OCI-LY1 (cell line): ENCODE measurements around the gene MYG1.

Source experiments
- H2AFZ ChIP-seq: fragments of 200-600 bp; sonication (generic), shearing (Covaris generic); 2 replicates; pipeline ENCODE4 v1.6.0; 2014; ENCODE audit warnings: antibody characterized with exemption, mild to moderate bottlenecking, low read length
- H3F3A ChIP-seq: fragments of 200-600 bp; sonication (generic), shearing (Covaris generic); 2 replicates; pipeline ENCODE4 v1.6.0; 2014; ENCODE audit warnings: mild to moderate bottlenecking, antibody characterized with exemption, low read length, moderate library complexity; ENCODE audit not compliant: insufficient read depth
- H3K27ac ChIP-seq: fragments of 200-600 bp; sonication (generic); 2 replicates; pipeline ENCODE4 v1.5.1; 2014; ENCODE audit warnings: low read length, mixed run types, mild to moderate bottlenecking, low read depth; ENCODE audit not compliant: poor library complexity, severe bottlenecking
- H3K27me3 ChIP-seq: fragments of 200-600 bp; sonication (generic); 2 replicates; pipeline ENCODE4 v1.6.0; 2014; ENCODE audit warnings: antibody characterized with exemption, mild to moderate bottlenecking, low read length, moderate library complexity; ENCODE audit not compliant: insufficient read depth
- H3K36me3 ChIP-seq: fragments of 200-600 bp; sonication (generic); 2 replicates; pipeline ENCODE4 v1.6.1; 2014; ENCODE audit warnings: mild to moderate bottlenecking, antibody characterized with exemption, low read length, moderate library complexity, mixed read lengths; ENCODE audit not compliant: insufficient read depth
- H3K4me1 ChIP-seq: fragments of 200-600 bp; sonication (generic); 2 replicates; pipeline ENCODE4 v1.5.1; 2014; ENCODE audit warnings: mild to moderate bottlenecking, low read length, moderate library complexity; ENCODE audit not compliant: insufficient read depth, severe bottlenecking
- H3K4me2 ChIP-seq: fragments of 200-600 bp; sonication (generic), shearing (Covaris generic); 2 replicates; pipeline ENCODE4 v1.6.1; 2014; ENCODE audit warnings: low read length
- H3K4me3 ChIP-seq: fragments of 200-600 bp; sonication (generic); 2 replicates; pipeline ENCODE4 v1.5.1; 2014; ENCODE audit warnings: low read length, low read depth, mild to moderate bottlenecking, mixed read lengths; ENCODE audit not compliant: poor library complexity, severe bottlenecking
- H3K79me2 ChIP-seq: fragments of 200-600 bp; shearing (Covaris generic); 2 replicates; pipeline ENCODE4 v1.6.1; 2016; ENCODE audit warnings: mixed run types, low read length, mixed read lengths; ENCODE audit not compliant: insufficient read depth
- H3K9ac ChIP-seq: fragments of 200-600 bp; sonication (generic), shearing (Covaris generic); 2 replicates; pipeline ENCODE4 v1.6.1; 2014; ENCODE audit warnings: mild to moderate bottlenecking, low read length, mixed read lengths
- H3K9me2 ChIP-seq: fragments of 200-600 bp; sonication (generic), shearing (Covaris generic); 2 replicates; pipeline ENCODE4 v1.6.1; 2014; ENCODE audit warnings: low read depth, mild to moderate bottlenecking, low read length, mixed read lengths
- H3K9me3 ChIP-seq: fragments of 200-600 bp; shearing (Covaris generic); 2 replicates; pipeline ENCODE4 v1.6.1; 2014; ENCODE audit warnings: low read length, mixed read lengths
- H4K20me1 ChIP-seq: fragments of 200-600 bp; sonication (generic), shearing (Covaris generic); 2 replicates; pipeline ENCODE4 v1.6.0; 2016; ENCODE audit warnings: mild to moderate bottlenecking, low read length; ENCODE audit not compliant: insufficient read depth
- EZH2 ChIP-seq: fragments of 200-600 bp; sonication (generic), shearing (Covaris generic); IDR thresholded peaks from 2 replicates; pipeline ENCODE4 v1.8.0; 2017; ENCODE audit warnings: borderline replicate concordance, mixed run types, mild to moderate bottlenecking, antibody characterized with exemption, low read length, moderate library complexity, mixed read lengths
- TF ChIP-seq, protein P1 (sequence below): fragments of 200-600 bp; sonication (generic), shearing (Covaris generic); IDR thresholded peaks from 2 replicates; pipeline ENCODE4 v1.5.1; 2017; ENCODE audit warnings: mild to moderate bottlenecking, antibody characterized with exemption, low read length, moderate library complexity, mixed read lengths

MYG1 gene

DNA sequence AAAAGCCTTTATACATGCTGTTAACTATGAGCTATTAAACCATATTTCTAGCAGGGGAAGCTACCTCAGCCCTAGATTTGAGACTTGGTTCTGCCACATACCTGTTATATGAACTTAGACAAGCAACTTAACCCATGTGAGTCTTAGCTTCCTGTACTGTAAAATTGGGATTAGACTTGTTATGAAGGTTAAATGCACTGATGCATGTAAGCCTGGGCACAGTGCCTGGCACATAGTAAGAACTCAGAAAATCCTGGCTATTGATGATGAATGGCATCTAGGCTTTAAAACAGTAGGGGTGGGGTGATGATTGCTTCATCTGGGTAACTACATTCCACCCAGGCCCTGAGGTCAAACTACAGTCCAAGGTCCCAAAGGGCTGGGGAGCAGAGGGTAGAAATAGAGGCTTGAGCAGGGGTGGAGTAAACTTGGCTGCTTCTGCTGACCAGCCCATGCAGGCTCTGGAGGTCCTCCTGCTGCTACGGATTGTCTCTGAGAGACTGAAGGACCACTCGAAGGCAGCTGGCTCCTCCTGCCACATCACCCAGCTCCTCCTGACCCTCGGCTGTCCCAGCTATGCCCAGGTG is 20.1 kb upstream of the MYG1 start:
- Histone ChIP-seq H4K20me1 (no peaks in the 10 kb centered on the region), H3K27ac (no peak overlapping the region), H3F3A (no peaks in the 10 kb centered on the region), H3K36me3 (peaks cover 97% of the 10 kb centered on the region), H3K79me2 (no peaks in the 10 kb centered on the region), H3K4me3 (no peak overlapping the region), H3K9me2 (no peaks in the 10 kb centered on the region), H3K9ac (no peak overlapping the region), H3K4me2 (no peak overlapping the region), H2AFZ (no peak overlapping the region), H3K9me3 (no peaks in the 10 kb centered on the region), H3K27me3 (no peaks in the 10 kb centered on the region), H3K4me1 (no peaks in the 10 kb centered on the region)
- TF ChIP-seq, protein P1, sequence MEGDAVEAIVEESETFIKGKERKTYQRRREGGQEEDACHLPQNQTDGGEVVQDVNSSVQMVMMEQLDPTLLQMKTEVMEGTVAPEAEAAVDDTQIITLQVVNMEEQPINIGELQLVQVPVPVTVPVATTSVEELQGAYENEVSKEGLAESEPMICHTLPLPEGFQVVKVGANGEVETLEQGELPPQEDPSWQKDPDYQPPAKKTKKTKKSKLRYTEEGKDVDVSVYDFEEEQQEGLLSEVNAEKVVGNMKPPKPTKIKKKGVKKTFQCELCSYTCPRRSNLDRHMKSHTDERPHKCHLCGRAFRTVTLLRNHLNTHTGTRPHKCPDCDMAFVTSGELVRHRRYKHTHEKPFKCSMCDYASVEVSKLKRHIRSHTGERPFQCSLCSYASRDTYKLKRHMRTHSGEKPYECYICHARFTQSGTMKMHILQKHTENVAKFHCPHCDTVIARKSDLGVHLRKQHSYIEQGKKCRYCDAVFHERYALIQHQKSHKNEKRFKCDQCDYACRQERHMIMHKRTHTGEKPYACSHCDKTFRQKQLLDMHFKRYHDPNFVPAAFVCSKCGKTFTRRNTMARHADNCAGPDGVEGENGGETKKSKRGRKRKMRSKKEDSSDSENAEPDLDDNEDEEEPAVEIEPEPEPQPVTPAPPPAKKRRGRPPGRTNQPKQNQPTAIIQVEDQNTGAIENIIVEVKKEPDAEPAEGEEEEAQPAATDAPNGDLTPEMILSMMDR: no peak

DNA sequence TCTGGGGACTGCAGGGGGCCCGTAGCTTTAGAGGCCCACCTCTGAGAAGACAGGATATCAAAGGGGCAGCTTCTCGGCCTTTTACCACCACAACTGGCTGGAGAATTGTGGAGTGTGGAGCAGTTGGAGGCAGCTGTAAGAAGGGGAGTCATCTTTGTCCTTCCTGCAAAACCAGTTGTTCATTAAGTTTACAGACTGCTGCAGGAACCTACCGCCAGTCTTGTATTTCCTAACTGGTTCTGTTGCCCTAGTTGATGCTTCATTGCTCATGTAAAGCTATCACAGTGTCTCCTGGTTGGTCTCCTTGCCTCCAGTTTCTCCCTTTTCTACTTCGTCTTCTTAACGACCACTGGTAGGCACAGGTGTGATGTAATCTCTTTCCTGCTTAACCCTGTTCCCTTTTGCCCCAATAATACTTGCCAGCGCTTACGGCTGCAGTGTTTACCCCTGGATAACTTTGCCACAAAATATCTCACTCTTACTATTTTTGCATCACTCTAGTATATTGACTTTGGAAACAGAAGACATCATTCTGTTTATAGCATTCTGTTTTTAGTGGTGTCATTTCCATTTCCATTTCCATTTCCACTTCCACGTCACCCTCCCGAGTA is 19.5 kb upstream of the MYG1 start:
- no peak for TF ChIP-seq EZH2
- TF ChIP-seq, protein P1: no peak
- Histone ChIP-seq H3K9ac (no peak overlapping the region), H3K9me2 (no peaks in the 10 kb centered on the region), H3K27ac (no peak overlapping the region), H3K4me3 (no peak overlapping the region), H3K79me2 (no peaks in the 10 kb centered on the region), H4K20me1 (no peaks in the 10 kb centered on the region), H3K4me1 (no peaks in the 10 kb centered on the region), H3K27me3 (no peaks in the 10 kb centered on the region), H3F3A (no peaks in the 10 kb centered on the region), H3K4me2 (no peak overlapping the region), H3K36me3 (peaks cover 96% of the 10 kb centered on the region), H2AFZ (no peak overlapping the region), H3K9me3 (no peaks in the 10 kb centered on the region)

DNA sequence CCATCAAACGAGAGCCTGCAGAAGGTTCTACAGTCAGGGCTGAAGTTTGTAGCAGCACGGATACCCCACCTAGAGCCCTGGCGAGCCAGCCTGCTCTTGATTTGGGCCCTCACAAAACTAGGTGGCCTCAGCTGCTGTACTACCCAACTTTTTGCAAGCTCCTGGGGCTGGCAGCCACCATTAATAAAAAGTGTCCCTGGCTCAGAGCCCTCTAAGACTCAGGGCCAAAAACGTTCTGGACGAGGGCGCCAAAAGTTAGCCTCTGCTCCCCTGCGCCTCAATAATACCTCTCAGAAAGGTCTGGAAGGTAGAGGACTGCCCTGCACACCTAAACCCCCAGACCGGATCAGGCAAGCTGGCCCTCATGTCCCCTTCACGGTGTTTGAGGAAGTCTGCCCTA is 13.0 kb upstream of the MYG1 start:
- H3K4me3 ChIP-seq: no peak overlapping the region
- H3K27me3 ChIP-seq: no peaks in the 10 kb centered on the region
- H3K36me3 ChIP-seq: peaks cover 83% of the 10 kb centered on the region
- H3K9ac ChIP-seq: no peak overlapping the region
- no peak overlapping the region for H2AFZ ChIP-seq
- H3K79me2 ChIP-seq: no peaks in the 10 kb centered on the region
- H3K4me1 ChIP-seq: no peaks in the 10 kb centered on the region
- no peaks in the 10 kb centered on the region for H3K9me2 ChIP-seq
- no peak overlapping the region for H3K27ac ChIP-seq
- no peaks in the 10 kb centered on the region for H4K20me1 ChIP-seq
- H3K9me3 ChIP-seq: no peaks in the 10 kb centered on the region
- no peaks in the 10 kb centered on the region for H3F3A ChIP-seq
- H3K4me2 ChIP-seq: no peak overlapping the region
- TF ChIP-seq, protein P1: no peak
- TF ChIP-seq EZH2: no peak
